GM18511 (cell line): ENCODE measurements around the gene GRAP.

ENCODE experiments used
- ATAC-seq: cut with Tn5 transposase; IDR thresholded peaks from one replicate; pipeline ENCODE4 v1.9.1; 2021; ENCODE audit warnings: mild to moderate bottlenecking, moderate library complexity; ENCODE audit not compliant: unreplicated experiment

The GRAP gene

GRCh38 chr17:19019041-19019941, 27.5 kb downstream of the GRAP start:
- ATAC-seq = no peak

- no peak for ATAC-seq
Observed at GRCh38 chr17:19018600-19018950, 28.2 kb downstream of the GRAP start.

GRCh38 chr17:19017804-19018599, 28.8 kb downstream of the GRAP start:
- no peak for ATAC-seq

- no peak for ATAC-seq
Observed at GRCh38 chr17:19017401-19017800, 29.4 kb downstream of the GRAP start.

GRCh38 chr17:19016881-19017280, 29.9 kb downstream of the GRAP start:
- no peak for ATAC-seq

DNA sequence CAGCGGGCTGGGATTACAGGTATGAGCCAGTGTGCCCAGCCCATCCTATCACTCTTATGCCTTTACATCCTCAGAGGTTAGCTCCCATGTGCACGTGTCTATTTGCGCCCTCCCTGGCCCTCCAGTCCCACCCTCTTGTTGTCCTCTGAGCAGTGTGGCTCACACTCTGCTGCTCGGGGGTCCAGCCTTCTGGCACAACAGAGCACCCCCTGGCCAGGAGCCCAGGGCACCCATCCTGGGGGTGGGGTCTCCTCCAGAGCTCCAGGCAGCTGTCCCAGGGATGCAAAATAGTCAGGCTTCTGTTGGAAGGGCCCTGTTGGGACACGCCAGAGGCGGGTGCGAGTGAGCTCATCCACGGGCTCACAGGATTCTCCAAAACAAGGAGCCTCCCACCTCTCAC, 30.5 kb downstream of the GRAP start:
- no peak for ATAC-seq

DNA sequence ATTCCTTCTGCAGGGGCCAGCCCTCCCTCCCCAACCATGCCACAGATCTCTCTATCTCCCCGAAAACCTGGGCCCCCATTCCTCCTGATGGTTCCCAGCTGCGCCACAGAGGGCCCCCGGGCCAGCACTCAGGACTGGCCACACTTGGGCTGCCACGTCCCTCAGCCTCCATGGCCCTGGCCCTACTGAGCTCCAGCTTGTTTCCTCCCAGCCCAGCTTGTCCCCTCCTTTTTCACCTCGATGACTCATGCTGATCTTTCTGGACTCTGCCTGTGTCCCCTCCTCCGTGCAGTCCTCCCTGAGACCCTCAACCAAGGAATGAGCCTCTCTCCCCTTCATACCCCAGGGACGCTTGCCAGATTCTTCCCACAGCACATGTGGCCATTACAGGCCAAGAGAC, 31.3 kb downstream of the GRAP start:
- no peak for ATAC-seq

GRCh38 chr17:19014628-19015215, 32.0 kb downstream of the GRAP start:
- ATAC-seq = no peak

DNA sequence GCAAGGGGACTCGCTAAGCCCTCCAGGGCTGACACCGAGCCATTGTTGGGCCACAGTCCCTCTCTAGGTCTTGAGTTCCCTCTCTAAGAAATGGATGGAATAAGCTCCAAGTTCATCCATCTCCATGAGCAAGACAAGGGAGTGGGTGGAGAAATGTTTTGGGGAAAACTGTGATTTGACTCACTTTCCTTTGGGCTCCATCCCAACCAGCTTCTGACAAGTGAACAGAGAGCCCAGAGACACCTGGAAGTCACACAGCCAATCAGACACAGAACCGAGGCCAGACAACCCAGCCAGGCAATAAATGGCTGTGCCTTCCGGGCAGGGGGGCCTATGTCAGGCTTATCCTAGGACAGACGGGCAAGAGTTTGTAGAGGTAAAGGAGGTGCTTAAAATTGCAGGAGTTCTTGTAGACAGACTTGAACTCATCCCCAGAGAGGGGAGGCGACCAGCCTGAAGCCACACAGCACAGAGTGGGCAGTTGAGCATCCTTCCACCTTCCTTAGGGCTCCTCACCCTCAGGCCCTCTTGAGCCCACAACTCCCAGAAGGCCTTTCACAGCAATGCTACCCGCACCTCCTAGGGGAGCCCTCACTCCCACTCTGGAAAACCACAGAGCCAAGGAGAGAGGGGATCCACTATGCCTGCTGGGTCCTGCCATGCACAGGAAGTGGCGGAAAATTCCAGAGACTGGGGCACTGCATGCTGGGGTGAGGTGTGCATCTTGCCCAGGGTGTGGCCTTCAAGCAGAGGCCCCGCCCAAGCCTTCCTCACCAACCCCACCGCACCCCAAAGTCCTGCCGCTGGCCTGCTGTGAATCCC, 32.7 kb downstream of the GRAP start:
- no peak for ATAC-seq

GRCh38 chr17:19013226-19013625, 33.5 kb downstream of the GRAP start:
- ATAC-seq = no peak

GRCh38 chr17:19012171-19013080, 34.3 kb downstream of the GRAP start:
- ATAC-seq = no peak

- no peak for ATAC-seq
Observed at GRCh38 chr17:19011581-19011980, 35.2 kb downstream of the GRAP start.

- no peak for ATAC-seq
Observed at GRCh38 chr17:19010729-19011505, 35.8 kb downstream of the GRAP start.

DNA sequence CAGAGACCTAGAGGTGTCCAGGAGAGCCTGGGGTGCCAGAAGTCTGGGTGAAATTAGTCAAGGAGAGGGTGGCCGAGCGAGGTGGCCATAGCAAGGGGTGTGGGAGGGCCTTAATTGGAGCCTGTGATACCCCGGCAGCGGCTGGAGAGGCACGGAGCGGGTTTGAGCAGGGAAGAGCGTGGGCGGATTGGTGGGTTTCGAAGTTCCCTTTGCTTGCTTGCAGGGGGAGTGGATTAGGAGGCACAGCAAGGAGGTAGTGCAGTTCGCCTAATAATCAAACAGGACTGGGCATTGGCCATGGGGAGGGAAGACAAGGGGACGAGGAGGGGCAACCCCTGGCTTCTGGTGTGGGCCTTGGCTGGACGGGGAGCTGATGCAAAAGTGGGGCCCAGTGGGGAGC, 36.8 kb downstream of the GRAP start:
- ATAC-seq = no peak

- ATAC-seq = no peak
Observed at GRCh38 chr17:19006698-19007097, 40.1 kb downstream of the GRAP start.

DNA sequence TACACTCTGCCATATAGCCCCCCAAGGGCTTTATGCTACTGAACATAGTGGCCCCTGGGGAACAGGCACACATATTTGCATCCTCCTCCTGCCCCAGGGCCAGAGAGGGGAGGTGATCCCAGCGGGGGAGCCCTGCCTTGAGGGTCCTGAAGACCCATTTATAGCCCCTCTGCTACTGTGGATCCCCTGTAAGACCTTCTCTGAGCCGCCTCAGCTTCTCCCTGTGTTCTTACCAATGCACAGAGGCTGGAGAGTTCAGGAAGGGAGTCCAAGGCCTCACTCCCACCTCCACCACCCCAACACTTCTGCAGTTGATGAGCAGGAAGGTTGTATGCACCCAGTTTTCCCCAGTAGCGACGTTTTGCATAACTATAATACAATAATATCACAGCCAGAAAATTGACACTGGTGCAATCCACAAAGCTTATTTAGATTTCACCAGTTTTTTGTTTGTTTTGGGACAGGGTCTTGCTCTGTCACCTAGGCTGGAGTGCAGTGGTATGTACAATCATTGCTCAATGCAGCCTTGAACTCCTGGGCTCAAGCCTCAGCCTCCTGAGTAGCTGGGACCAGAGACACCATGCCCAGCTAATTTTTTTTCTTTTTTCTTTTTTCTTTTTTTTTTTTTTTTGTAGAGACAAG, 40.8 kb downstream of the GRAP start:
- no peak for ATAC-seq

GRCh38 chr17:19005137-19005773, 41.5 kb downstream of the GRAP start:
- ATAC-seq = no peak
